Neuronal stem cell (in vitro differentiated cells): ENCODE measurements around the gene TBC1D4.

ENCODE experiments used
- DNase-seq: peaks from one replicate; pipeline ENCODE4 v3.0.0-alpha.2; 2013; ENCODE audit warnings: low spot score
- H2AFZ ChIP-seq: one replicate; pipeline ENCODE4 v1.6.1; 2013; ENCODE audit warnings: mild to moderate bottlenecking, low read length, inconsistent platforms
- H2AK5ac ChIP-seq: 2 replicates; pipeline ENCODE4 v1.6.1; 2013; ENCODE audit warnings: low read depth, mild to moderate bottlenecking, inconsistent platforms, low read length, moderate library complexity, mixed read lengths
- H2BK120ac ChIP-seq: 2 replicates; pipeline ENCODE4 v1.6.1; 2013; ENCODE audit warnings: low read depth, mild to moderate bottlenecking, inconsistent platforms, low read length, moderate library complexity, mixed read lengths
- H2BK12ac ChIP-seq: one replicate; pipeline ENCODE4 v1.6.1; 2013; ENCODE audit warnings: low read length, inconsistent platforms
- H2BK15ac ChIP-seq: 2 replicates; pipeline ENCODE4 v1.6.1; 2013; ENCODE audit warnings: mild to moderate bottlenecking, low read length, inconsistent platforms, mixed read lengths
- H2BK5ac ChIP-seq: one replicate; pipeline ENCODE4 v1.6.1; 2013; ENCODE audit warnings: inconsistent platforms, mild to moderate bottlenecking, low read length, moderate library complexity
- H3K14ac ChIP-seq: one replicate; pipeline ENCODE4 v1.6.1; 2013; ENCODE audit warnings: low read length, inconsistent platforms
- H3K18ac ChIP-seq: 2 replicates; pipeline ENCODE4 v1.6.1; 2013; ENCODE audit warnings: low read length, inconsistent platforms
- H3K23ac ChIP-seq: 2 replicates; pipeline ENCODE4 v1.6.1; 2013; ENCODE audit warnings: low read depth, mild to moderate bottlenecking, mixed read lengths, low read length, inconsistent platforms; ENCODE audit not compliant: poor library complexity
- H3K27ac ChIP-seq: replicated peaks from 3 replicates; pipeline ENCODE4 v1.5.1; 2013; ENCODE audit warnings: low read length, inconsistent platforms
- H3K27me3 ChIP-seq, 3 experiments: 2 replicates each; pipeline ENCODE4 v1.6.1; 2013; ENCODE audit warnings: low read length in 3 of 3, mild to moderate bottlenecking in 2 of 3, inconsistent platforms in 1 of 3, low read depth in 1 of 3, mixed read lengths in 1 of 3, moderate library complexity in 1 of 3; ENCODE audit not compliant: control insufficient read depth in 3 of 3, insufficient read depth in 3 of 3
- H3K36me3 ChIP-seq, 2 donors: replicated peaks in 1 of 2; 2 replicates each; pipeline ENCODE4 v1.6.1; 2013; ENCODE audit warnings: low read length in 2 of 2; ENCODE audit not compliant: control insufficient read depth in 2 of 2, insufficient read depth in 2 of 2
- H3K4ac ChIP-seq: 2 replicates; pipeline ENCODE4 v1.6.1; 2013; ENCODE audit warnings: inconsistent platforms, mild to moderate bottlenecking, low read length, moderate library complexity
- H3K4me1 ChIP-seq, 2 donors: 1 replicate in 1 of 2; 2 replicates in 1 of 2; pipeline ENCODE4 v1.6.1; 2013; ENCODE audit warnings: low read length in 2 of 2, low read depth in 1 of 2; ENCODE audit not compliant: control insufficient read depth in 2 of 2, insufficient read depth in 1 of 2
- H3K4me2 ChIP-seq: one replicate; pipeline ENCODE4 v1.6.1; 2013; ENCODE audit warnings: mild to moderate bottlenecking, low read length, inconsistent platforms; ENCODE audit not compliant: insufficient read depth, poor library complexity, severe bottlenecking
- H3K4me3 ChIP-seq, 2 donors: 2 replicates each; pipeline ENCODE4 v1.5.1; 2013; ENCODE audit warnings: low read length in 2 of 2, mild to moderate bottlenecking in 2 of 2, inconsistent platforms in 1 of 2, moderate library complexity in 1 of 2
- H3K79me1 ChIP-seq: one replicate; pipeline ENCODE4 v1.6.1; 2013; ENCODE audit warnings: low read depth, mild to moderate bottlenecking, inconsistent platforms, low read length, moderate library complexity
- H3K9ac ChIP-seq: one replicate; pipeline ENCODE4 v1.6.1; 2013; ENCODE audit warnings: mild to moderate bottlenecking, low read depth, low read length, inconsistent platforms; ENCODE audit not compliant: poor library complexity
- H3K9me3 ChIP-seq, 2 donors: replicated peaks in 1 of 2; 2 replicates each; pipeline versions ENCODE3 to v1.6.1; 2013; ENCODE audit warnings: low read length in 2 of 2, mild to moderate bottlenecking in 2 of 2, inconsistent platforms in 1 of 2, low read depth in 1 of 2, mixed read lengths in 1 of 2, moderate library complexity in 1 of 2; ENCODE audit not compliant: control insufficient read depth in 2 of 2, insufficient read depth in 1 of 2
- H4K8ac ChIP-seq: one replicate; pipeline ENCODE4 v1.6.1; 2013; ENCODE audit warnings: low read depth, mild to moderate bottlenecking, inconsistent platforms, low read length, moderate library complexity
- H4K91ac ChIP-seq: one replicate; pipeline ENCODE4 v1.6.1; 2013; ENCODE audit warnings: low read length, low read depth, mild to moderate bottlenecking, inconsistent platforms; ENCODE audit not compliant: poor library complexity
- WGBS, 2 donors: extraction: QIAGEN DNeasy Blood & Tissue Kit; methylation state at CpG; one replicate each; pipeline ENCODE4 v1.1.7; 2013; ENCODE audit warnings: missing lambda C conversion rate in 2 of 2, mixed read lengths in 1 of 2; ENCODE audit not compliant: insufficient read length in 2 of 2, insufficient replicate concordance in 1 of 2; ENCODE audit errors: extremely low coverage in 2 of 2; 5-methylcytosine and 5-hydroxymethylcytosine counted together

The TBC1D4 gene

GRCh38 chr13:75447493-75447892 lies 34.5 kb downstream of the TBC1D4 start:
- Histone ChIP-seq H3K79me1 (no peaks in the 10 kb centered on the region), H3K4me2 (no peak overlapping the region), H2AK5ac (no peak overlapping the region), H2AFZ (no peak overlapping the region), H3K4me1 (no peaks in the 10 kb centered on the region), H2BK5ac (no peak overlapping the region), H3K14ac (no peak overlapping the region), H2BK15ac (no peak overlapping the region), H3K18ac (no peak overlapping the region), H2BK120ac (no peak overlapping the region), H3K4me3 (no peak overlapping the region), H4K91ac (no peak overlapping the region), H4K8ac (no peak overlapping the region), H3K9me3 (peaks cover 0 to 3% of the 10 kb centered on the region in 2 donors), H3K23ac (no peak overlapping the region), H3K9ac (no peak overlapping the region), H2BK12ac (no peak overlapping the region), H3K4ac (no peak overlapping the region), H3K36me3 (no peaks in the 10 kb centered on the region), H3K27ac (no peak overlapping the region), H3K27me3 (no peaks in the 10 kb centered on the region)
- no CpG with 5 or more reads among the region's 4 CpGs for WGBS, 2 donors
- no peak for DNase-seq

- no peak overlapping the region for H2BK120ac ChIP-seq
- no peaks in the 10 kb centered on the region for H3K27me3 ChIP-seq
- H2BK12ac ChIP-seq = no peak overlapping the region
- no peak overlapping the region for H3K4ac ChIP-seq
- H2BK5ac ChIP-seq = no peak overlapping the region
- no peak overlapping the region for H3K27ac ChIP-seq
- no peaks in the 10 kb centered on the region for H3K36me3 ChIP-seq
- H3K4me1 ChIP-seq = no peaks in the 10 kb centered on the region
- no peak overlapping the region for H3K14ac ChIP-seq
- peaks cover 0 to 3% of the 10 kb centered on the region in 2 donors for H3K9me3 ChIP-seq
- no peak overlapping the region for H3K18ac ChIP-seq
- no peak overlapping the region for H4K91ac ChIP-seq
- no peaks in the 10 kb centered on the region for H3K79me1 ChIP-seq
- 100% methylated on average over 1 to 2 of the region's 3 CpGs for WGBS, 2 donors
- H2AFZ ChIP-seq = no peak overlapping the region
- H3K23ac ChIP-seq = no peak overlapping the region
- H4K8ac ChIP-seq = no peak overlapping the region
- no peak for DNase-seq
- H2BK15ac ChIP-seq = no peak overlapping the region
- no peak overlapping the region for H3K4me3 ChIP-seq
- H3K4me2 ChIP-seq = no peak overlapping the region
- H2AK5ac ChIP-seq = no peak overlapping the region
- H3K9ac ChIP-seq = no peak overlapping the region
Measured at GRCh38 chr13:75446874-75447273, 35.1 kb downstream of the TBC1D4 start.

- H2BK120ac ChIP-seq = no peak overlapping the region
- no peak for DNase-seq
- no peak overlapping the region for H3K4me3 ChIP-seq
- no peak overlapping the region for H2AK5ac ChIP-seq
- H4K91ac ChIP-seq = no peak overlapping the region
- no peak overlapping the region for H2AFZ ChIP-seq
- H2BK15ac ChIP-seq = no peak overlapping the region
- H3K79me1 ChIP-seq = no peaks in the 10 kb centered on the region
- no peak overlapping the region for H3K14ac ChIP-seq
- no peak overlapping the region for H3K23ac ChIP-seq
- H2BK12ac ChIP-seq = no peak overlapping the region
- H3K4me1 ChIP-seq = no peaks in the 10 kb centered on the region
- peaks cover 0 to 3% of the 10 kb centered on the region in 2 donors for H3K9me3 ChIP-seq
- H3K4ac ChIP-seq = no peak overlapping the region
- no peak overlapping the region for H3K27ac ChIP-seq
- no CpG with 5 or more reads among the region's 7 CpGs for WGBS, 2 donors
- no peaks in the 10 kb centered on the region for H3K27me3 ChIP-seq
- no peak overlapping the region for H2BK5ac ChIP-seq
- no peak overlapping the region for H4K8ac ChIP-seq
- no peak overlapping the region for H3K18ac ChIP-seq
- no peaks in the 10 kb centered on the region for H3K36me3 ChIP-seq
- no peak overlapping the region for H3K9ac ChIP-seq
- no peak overlapping the region for H3K4me2 ChIP-seq
Measured at GRCh38 chr13:75445717-75446499, 36.1 kb downstream of the TBC1D4 start.

- no peak overlapping the region for H4K91ac ChIP-seq
- H3K9ac ChIP-seq = no peak overlapping the region
- peaks cover 0 to 3% of the 10 kb centered on the region in 2 donors for H3K9me3 ChIP-seq
- H2BK120ac ChIP-seq = no peak overlapping the region
- H2BK12ac ChIP-seq = no peak overlapping the region
- no peaks in the 10 kb centered on the region for H3K36me3 ChIP-seq
- no peak overlapping the region for H3K4me2 ChIP-seq
- no peaks in the 10 kb centered on the region for H3K79me1 ChIP-seq
- no peak overlapping the region for H3K18ac ChIP-seq
- H3K4me1 ChIP-seq = no peaks in the 10 kb centered on the region
- no peaks in the 10 kb centered on the region for H3K27me3 ChIP-seq
- WGBS, 2 donors = no CpG with 5 or more reads among the region's 6 CpGs
- no peak overlapping the region for H3K27ac ChIP-seq
- H3K23ac ChIP-seq = no peak overlapping the region
- no peak overlapping the region for H2BK5ac ChIP-seq
- no peak overlapping the region for H3K4ac ChIP-seq
- no peak overlapping the region for H2AK5ac ChIP-seq
- DNase-seq = no peak
- H3K14ac ChIP-seq = no peak overlapping the region
- H2BK15ac ChIP-seq = no peak overlapping the region
- H2AFZ ChIP-seq = no peak overlapping the region
- H3K4me3 ChIP-seq = no peak overlapping the region
- no peak overlapping the region for H4K8ac ChIP-seq
Measured at GRCh38 chr13:75444016-75444415, 38.0 kb downstream of the TBC1D4 start.
